KOPT-K1 (cell line): ENCODE data around the gene ADGRE1.

Source experiments
- H3K27ac ChIP-seq: fragments of 200-600 bp; sonication (generic); 2 replicates; pipeline ENCODE4 v1.5.1; 2016; ENCODE audit warnings: antibody characterized with exemption, mild to moderate bottlenecking, low read depth, low read length; ENCODE audit not compliant: poor library complexity, severe bottlenecking
- H3K36me3 ChIP-seq: fragments of 200-600 bp; sonication (generic); 2 replicates; pipeline ENCODE4 v1.5.1; 2017; ENCODE audit warnings: antibody characterized with exemption, mild to moderate bottlenecking, low read length, moderate library complexity; ENCODE audit not compliant: insufficient read depth
- H3K9me3 ChIP-seq: fragments of 200-600 bp; sonication (generic); 2 replicates; pipeline ENCODE4 v1.5.1; 2017; ENCODE audit warnings: antibody characterized with exemption, low read length, mild to moderate bottlenecking; ENCODE audit not compliant: insufficient read depth, poor library complexity, severe bottlenecking

Gene ADGRE1

GRCh38 chr19:6887316-6887715, at the start of gene ADGRE1:
Gene ADGRE1, plus strand, starts transcription at chr19:6887579. Its CDS starts 30 bp downstream, at chr19:6887609.
- Histone ChIP-seq H3K9me3 (no peaks in the 10 kb centered on the region), H3K27ac (no peak within 1 kb of the TSS), H3K36me3 (no peaks in the 10 kb centered on the region)

GRCh38 chr19:6838062-6838655, 49.2 kb upstream of the ADGRE1 start:
- Histone ChIP-seq H3K9me3 (no peaks in the 10 kb centered on the region), H3K27ac (no peak overlapping the region), H3K36me3 (peaks cover 98% of the 10 kb centered on the region)

- H3K27ac ChIP-seq, result no peak overlapping the region
- no peaks in the 10 kb centered on the region for H3K9me3 ChIP-seq
- H3K36me3 ChIP-seq, result peaks cover 86% of the 10 kb centered on the region
These were observed 44.3 kb upstream of the ADGRE1 start for GRCh38 chr19:6842871-6843607.

GRCh38 chr19:6847828-6848200, 39.6 kb upstream of the ADGRE1 start:
- Histone ChIP-seq H3K36me3 (peaks cover 84% of the 10 kb centered on the region), H3K27ac (no peak overlapping the region), H3K9me3 (no peaks in the 10 kb centered on the region)

- H3K27ac ChIP-seq, result no peak overlapping the region
- peaks cover 83% of the 10 kb centered on the region for H3K36me3 ChIP-seq
- H3K9me3 ChIP-seq, result no peaks in the 10 kb centered on the region
These were observed 38.4 kb upstream of the ADGRE1 start for GRCh38 chr19:6848986-6849385.

- no peaks in the 10 kb centered on the region for H3K9me3 ChIP-seq
- H3K27ac ChIP-seq, result no peak overlapping the region
- H3K36me3 ChIP-seq, result peaks cover 83% of the 10 kb centered on the region
These were observed 37.5 kb upstream of the ADGRE1 start for GRCh38 chr19:6849876-6850275.

- Histone ChIP-seq H3K36me3 (peaks cover 93% of the 10 kb centered on the region), H3K9me3 (no peaks in the 10 kb centered on the region), H3K27ac (no peak overlapping the region)
These were observed 36.0 kb upstream of the ADGRE1 start for GRCh38 chr19:6851359-6851758.

- Histone ChIP-seq H3K27ac (no peak overlapping the region), H3K9me3 (no peaks in the 10 kb centered on the region), H3K36me3 (peaks cover 97% of the 10 kb centered on the region)
These were observed 35.4 kb upstream of the ADGRE1 start for GRCh38 chr19:6852001-6852400.

- Histone ChIP-seq H3K27ac (no peak overlapping the region), H3K9me3 (no peaks in the 10 kb centered on the region), H3K36me3 (peaks cover 93% of the 10 kb centered on the region)
These were observed 33.5 kb upstream of the ADGRE1 start for GRCh38 chr19:6853868-6854267.

- Histone ChIP-seq H3K9me3 (no peaks in the 10 kb centered on the region), H3K36me3 (peaks cover 88% of the 10 kb centered on the region), H3K27ac (no peak overlapping the region)
These were observed 32.6 kb upstream of the ADGRE1 start for GRCh38 chr19:6854758-6855157.

- Histone ChIP-seq H3K9me3 (no peaks in the 10 kb centered on the region), H3K27ac (no peak overlapping the region), H3K36me3 (peaks cover 69% of the 10 kb centered on the region)
These were observed 30.5 kb upstream of the ADGRE1 start for GRCh38 chr19:6856749-6857372.

GRCh38 chr19:6861683-6862286, 25.6 kb upstream of the ADGRE1 start:
- no peaks in the 10 kb centered on the region for H3K9me3 ChIP-seq
- H3K27ac ChIP-seq, result no peak overlapping the region
- H3K36me3 ChIP-seq, result peaks cover 21% of the 10 kb centered on the region; the same call in 1 of the 2 replicates

- Histone ChIP-seq H3K36me3 (peaks cover 12% of the 10 kb centered on the region; the same call in 1 of the 2 replicates), H3K9me3 (no peaks in the 10 kb centered on the region), H3K27ac (peak overlapping the region; percentile 24)
These were observed 24.7 kb upstream of the ADGRE1 start for GRCh38 chr19:6862673-6863078.

GRCh38 chr19:6864325-6864940, 22.9 kb upstream of the ADGRE1 start:
- no peaks in the 10 kb centered on the region for H3K9me3 ChIP-seq
- no peak overlapping the region for H3K27ac ChIP-seq
- H3K36me3 ChIP-seq, result peaks cover 2% of the 10 kb centered on the region; the same call in 1 of the 2 replicates

GRCh38 chr19:6865849-6866248, 21.5 kb upstream of the ADGRE1 start:
- no peaks in the 10 kb centered on the region for H3K36me3 ChIP-seq
- no peak overlapping the region for H3K27ac ChIP-seq
- H3K9me3 ChIP-seq, result no peaks in the 10 kb centered on the region
